Right renal cortex interstitium (tissue), 3 donors: ENCODE data around the gene DIAPH3. TPM values are rescaled to one million over a fixed set of nuclear protein-coding genes. Genes with fewer than 3 reads are reported as not detected.
"Not testable (repeated sequence)": the region's sequence is repeated elsewhere in the genome, so short reads cannot be mapped to it uniquely, and the experiment has no call there.

Experiments
- DNase-seq, 3 donors: peaks; one replicate each; pipeline ENCODE4 v3.0.0-alpha.2; 2013; ENCODE audit warnings: low read depth in 3 of 3, low spot score in 2 of 3
- polyA plus RNA-seq, 3 donors: library from polyadenylated mRNA; unstranded; fragments of 120-200 nt; gene quantifications; one replicate each; pipeline ENCODE4 v1.2.1, GENCODE V29; 2013; ENCODE audit not compliant: insufficient read length in 3 of 3

The DIAPH3 gene
- polyA plus RNA-seq, 3 donors, result 12.8 to 14.5 (median 14.0) TPM

DNA sequence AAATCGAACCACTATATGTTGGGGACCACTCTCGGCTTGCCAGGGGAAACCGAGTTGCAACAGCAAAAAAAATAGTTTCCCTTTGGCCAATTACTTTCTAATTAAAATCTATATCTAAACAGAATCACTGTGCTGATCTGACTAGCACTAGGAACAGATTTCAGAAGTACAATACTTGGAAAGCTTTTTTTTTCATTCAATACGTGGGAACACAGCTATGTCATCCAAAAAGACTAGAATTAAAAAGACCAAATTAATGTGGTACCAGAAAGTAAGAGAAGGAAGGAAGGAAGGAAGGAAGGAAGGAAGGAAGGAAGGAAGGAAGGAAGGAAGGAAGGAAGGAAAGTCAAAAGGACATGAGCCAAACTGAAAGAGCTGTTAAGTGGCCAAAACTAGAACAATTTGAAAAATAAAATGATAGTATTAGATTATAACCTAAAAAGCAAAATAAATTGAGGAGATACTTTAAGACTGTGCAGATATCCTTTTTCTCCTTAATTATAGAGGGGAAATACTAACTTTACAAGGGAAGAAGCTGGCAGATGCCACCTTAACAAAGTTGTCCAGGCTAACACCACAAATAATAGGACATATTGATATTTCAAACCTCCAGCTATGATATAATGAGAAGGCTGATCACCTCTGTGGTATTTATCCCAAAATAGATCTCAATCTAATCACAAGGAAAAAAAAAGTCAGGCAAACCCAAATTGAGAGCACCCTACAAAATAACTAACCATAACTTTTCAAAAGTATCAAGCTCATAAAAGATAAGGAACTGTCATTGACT lies 63.9 kb downstream of the DIAPH3 start:
- no peak for DNase-seq

DNA sequence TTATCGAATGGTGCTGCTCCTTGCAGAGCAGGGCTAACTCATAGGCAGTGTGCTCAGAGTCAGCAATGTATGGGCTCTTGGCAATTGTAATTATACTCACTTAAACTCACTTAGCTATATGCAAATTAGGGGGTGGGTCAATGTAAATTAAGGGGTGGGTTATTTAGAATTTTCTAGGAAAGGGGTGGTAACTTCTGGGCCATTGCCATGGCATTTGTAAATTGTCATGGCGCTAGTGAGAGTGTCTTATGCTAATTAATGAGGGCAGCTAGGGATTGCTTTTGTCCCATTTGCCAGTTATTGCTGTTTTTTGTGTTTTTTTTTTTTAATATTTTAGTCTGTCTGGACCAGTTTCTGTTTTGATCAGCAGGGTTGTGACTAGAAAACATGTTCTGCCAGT lies 68.4 kb downstream of the DIAPH3 start:
- no peak for DNase-seq

DNA sequence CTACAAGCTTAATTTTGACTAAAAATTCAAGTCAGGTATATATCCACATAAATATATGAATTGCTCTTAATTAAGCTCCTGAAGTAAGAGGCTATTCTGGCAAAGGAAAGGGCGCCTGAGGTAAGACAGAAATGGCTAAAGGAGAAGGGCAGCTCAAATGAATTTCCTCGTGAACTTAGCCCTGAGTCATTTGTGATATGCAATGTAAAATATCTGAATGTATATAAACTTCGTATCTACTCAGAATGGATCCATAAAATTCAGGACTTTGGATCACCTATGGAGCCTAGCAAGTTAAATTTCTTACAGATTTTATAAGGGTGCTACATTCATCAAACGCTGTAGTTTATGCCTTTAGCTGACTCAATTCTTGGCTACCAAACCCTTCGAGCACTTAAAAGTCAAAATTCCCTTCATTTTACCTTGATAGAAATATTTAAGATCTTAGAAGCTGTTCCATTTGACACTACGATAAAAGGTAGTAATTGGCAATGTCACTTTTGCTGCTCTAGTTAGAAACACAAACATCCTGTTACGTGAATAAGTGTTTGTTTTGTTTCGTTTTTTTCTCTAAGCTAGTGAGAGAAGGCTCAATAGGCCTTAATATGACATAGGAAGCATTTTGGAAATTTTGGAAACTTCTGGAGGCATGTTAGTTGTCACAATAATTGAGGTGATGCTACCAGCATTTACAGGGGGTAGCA lies 69.2 kb downstream of the DIAPH3 start:
- no peak for DNase-seq

DNA sequence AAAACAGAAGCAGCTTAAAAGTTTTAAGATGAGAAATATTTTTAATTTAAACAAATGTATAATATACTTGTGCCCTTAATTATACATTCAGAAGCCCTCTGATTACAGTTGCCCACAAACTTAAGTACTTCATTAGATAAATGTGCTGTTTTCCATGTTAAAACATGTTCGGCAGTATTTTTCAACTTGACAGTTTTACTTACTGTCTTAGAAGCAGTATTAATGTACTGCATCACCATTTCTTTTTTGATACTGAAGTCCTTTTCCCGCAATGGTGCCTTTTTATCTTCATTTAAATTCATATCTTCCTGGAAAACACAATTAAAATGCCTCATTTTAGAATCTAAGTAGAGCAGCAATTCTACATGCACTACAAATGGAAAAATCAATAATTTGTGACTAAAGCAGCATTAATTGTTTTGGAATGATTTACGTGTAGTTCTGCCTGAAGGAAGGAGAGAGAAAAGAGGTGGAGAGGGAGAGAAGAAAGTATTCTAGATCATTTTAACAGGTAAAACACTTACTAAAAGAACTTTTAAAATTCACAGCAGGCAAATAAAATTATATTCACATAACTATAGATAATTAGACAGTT lies 70.2 kb downstream of the DIAPH3 start:
- DNase-seq, result no peak

DNA sequence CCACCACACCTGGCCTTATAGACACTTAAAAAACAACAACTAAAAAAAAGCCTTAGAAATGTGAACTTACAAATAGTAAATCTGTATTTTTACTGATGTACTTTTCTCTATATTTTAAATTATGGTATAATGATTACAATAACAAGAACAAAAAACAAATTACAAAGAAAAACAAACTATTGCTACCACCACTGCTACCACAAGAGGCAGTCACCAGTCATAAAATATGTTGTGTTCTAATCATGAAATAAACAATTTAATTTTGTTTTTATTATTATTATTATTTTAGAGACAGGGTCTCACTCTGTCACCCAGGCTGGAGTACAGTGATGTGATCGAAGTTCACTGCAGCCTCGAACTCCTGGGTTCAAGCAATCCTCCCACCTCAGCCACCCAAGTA lies 72.2 kb downstream of the DIAPH3 start:
- DNase-seq, result no peak

DNA sequence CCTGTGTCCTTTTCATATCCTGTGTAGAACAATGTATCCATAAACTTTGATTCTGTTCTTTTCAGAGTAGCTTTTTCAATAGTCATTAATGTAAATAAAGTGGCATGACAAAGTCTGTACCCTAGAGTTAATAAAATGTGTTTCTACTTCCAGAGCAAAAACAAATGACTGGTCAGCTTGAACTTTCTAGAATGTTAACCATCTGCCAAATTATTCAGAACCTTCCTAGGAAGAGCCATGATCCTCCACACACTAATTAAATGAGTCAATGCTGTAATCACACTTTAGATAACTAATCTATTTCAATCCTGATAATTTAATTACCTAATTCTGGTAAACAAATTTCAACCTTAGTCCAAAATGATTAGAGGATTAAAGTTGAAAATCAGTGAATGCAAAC lies 73.2 kb downstream of the DIAPH3 start:
- no peak for DNase-seq

DNA sequence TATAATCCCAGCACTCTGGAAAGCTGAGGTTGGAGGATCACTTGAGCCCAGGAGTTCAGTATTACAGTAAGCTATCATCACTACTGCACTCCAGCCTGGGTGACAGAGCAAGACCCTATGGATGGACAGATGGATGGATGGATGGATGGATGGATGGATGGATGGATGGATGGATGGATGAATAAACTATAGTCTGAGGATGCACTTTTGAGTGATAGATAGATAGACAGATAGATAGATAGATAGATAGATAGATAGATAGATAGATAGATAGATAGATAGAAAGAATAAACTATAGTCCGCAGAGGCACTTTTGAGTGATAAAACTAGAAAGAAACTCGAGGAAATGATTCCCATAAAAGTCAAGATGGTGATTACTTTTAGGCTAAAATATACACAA lies 79.9 kb downstream of the DIAPH3 start:
- not testable (repeated sequence) for DNase-seq

DNA sequence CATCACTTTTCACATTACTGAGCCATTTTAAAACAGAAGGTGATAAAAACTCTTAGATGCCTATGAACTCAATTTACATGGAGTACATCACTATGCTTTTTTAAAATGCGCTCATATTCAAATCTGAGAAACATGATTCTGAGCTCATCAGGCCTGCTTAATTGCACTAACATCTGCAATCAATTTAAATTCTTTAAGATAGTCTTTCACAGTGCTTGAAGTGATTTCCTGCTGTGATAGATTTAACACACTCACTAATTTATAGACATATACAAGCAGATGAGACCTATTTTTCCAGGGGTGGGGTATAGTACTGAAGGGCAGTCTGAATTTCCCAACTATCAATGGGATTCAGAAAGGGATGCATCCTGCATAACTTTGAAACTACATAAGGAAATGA lies 82.9 kb downstream of the DIAPH3 start:
- no peak for DNase-seq

DNA sequence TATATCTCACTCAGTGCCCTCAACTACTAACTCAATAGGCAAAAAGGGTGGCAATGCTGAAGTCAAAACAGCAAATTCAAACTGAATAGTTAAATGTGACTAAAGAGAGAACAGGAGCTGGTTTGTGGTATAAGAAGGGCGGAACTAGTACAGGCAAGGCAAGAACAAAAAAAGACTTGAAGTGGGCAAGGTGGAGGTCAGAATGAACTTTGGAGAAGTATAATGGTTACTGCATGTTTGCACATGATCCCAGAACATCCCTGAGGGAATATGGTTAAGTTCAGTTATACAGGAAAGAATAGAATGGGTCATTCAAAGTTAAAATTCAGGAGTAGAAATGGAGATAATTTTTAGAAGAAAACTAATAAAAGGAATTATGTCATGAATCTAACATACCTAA lies 85.5 kb downstream of the DIAPH3 start:
- no peak for DNase-seq

DNA sequence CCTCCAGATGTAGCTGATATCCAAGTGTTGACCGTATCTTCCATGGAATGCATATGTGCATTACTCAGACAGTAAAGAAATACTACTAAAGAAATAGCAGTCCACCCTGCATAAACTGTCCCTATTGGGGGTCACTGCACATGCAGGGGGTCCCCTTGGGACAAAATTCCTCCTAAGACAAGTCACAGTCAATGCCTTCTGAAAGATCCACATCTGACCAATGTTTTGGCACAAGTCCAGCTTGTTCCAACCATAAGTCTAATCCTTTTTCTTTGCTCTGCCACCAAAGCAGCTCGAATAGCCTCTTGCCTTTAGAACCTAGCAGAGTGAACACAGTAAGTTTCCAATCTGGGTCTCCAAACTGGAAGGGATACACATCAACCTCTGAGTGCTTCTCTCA lies 87.9 kb downstream of the DIAPH3 start:
- no peak for DNase-seq

DNA sequence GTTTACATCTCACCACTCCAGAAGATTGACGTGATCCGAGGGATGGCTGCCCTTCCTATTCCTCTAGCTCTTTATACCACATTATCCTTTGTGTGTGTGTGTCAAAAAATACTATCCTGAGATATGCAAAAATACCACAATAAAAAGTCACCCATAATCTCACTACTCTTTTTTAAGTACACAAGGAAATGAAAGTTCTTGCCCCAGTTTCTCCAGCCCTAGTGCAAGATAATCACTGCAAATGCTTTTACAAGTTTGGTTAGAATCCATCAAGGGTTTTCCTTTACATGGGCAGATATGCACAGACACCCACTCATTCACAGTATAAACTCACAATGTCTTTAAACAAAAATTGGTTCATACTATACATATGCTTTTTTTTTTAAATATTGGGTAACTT lies 89.3 kb downstream of the DIAPH3 start:
- no peak for DNase-seq

DNA sequence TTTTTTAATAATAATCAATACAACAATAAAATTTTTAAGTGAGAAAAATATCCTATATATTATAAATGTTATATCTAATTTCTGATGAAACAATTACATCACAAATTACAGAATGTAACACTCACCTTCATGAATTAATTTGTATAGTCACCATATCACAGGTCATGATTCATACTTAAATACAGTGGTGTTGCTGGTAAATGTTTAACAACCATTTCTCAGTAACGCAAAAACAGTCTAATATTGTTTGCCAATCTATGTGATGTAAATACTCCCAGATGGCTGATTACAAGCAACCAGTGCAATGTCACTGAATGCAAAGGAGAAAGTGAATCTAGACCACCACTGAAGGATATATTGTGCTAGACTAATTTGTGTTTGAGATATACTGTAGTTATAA lies 97.5 kb downstream of the DIAPH3 start:
- DNase-seq, result no peak

DNA sequence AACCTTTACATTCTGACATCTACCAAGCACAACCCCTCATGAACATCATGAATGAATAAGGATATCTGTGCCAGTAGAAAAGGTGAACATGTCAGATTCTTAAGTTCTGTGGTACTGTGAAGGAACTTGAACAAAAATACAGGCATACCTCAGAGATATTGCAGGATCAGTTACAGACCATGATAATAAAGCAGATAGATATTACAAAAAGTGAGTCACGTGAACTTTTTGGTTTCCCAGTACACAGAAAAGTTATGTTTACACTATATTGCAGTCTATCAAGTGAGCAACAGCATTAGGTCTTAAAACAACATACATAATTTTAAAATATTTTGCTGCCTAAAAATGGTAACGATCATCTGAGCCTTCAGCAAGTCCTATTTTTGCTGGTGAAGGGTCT lies 101.2 kb downstream of the DIAPH3 start:
- DNase-seq, result no peak

DNA sequence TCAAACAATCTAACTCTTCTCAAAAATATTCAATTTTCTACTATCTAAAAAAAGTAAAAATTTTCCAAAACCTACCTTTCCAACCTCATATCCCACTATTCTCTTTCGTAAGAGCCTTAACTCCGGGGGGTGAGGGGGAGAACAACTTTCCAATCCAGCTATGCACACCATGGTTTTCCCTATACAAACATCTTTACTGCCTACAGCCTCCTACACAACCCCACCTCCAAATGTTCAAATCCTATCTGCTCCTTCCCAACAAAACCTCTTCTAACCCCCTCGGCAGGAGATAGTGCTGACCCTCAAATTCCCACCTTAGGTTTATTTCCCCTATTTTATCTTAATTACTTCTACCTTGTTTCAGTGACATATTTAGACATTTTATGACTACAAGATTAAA lies 102.0 kb downstream of the DIAPH3 start:
- no peak for DNase-seq

DNA sequence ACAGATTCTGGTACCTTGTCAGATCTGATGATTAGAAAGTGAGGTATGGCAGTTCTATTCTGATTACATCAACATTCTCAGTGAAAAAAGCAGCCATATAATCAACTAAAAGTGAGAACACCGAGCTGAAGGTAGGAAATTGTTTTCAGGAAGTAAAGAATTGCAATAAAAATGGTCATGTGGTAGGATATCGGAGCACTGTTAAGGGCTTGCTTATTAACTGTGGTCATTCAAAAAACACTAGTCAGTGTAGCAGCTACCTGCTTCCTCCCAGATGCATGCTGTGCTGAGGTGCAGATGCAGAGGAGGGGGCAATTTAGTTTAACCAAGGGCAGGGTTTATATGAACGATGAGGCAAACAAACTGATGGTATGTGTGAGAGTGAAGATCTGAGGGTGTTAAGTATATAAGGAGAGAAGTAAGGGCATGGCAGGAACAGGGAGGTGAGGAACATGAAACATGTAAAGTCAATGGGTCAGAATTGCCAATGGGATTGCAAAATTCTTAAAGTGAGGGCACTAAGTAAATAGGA lies 111.9 kb downstream of the DIAPH3 start:
- no peak for DNase-seq

DNA sequence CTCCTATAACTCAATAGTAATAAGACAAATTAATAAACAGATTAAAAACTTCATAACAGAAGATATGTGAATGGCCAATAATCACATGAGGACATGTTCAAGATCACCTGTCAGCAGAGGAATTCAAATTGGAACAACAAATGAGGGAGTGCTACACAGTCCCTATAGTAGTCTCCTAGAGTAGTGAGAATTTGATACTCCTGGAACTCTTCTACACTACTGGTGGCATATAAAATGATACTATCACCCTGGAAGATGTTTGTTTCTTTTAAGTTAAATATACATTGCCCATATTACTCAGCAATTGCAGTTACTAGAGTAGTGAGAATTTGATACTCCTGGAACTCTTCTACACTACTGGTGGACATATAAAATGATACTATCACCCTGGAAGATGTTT lies 115.4 kb downstream of the DIAPH3 start:
- not testable (repeated sequence) for DNase-seq

DNA sequence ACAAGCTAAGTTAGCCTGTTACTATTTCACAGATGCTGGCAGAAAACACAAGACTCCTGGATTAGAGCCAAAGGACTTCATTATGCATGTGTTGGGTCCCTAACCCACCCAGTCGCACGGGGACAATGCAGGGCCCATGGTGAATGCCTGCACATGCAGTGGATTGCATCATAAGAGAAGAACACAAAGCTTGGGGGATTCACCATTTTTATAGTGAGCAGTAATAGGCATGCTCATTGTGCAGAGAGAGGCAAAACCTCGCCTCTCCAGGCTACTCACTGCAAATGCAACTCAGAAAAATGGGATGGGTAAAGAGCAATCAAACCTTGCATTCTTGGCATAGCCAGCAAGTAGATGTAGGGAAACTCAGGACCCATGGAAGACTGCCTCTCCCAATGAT lies 115.8 kb downstream of the DIAPH3 start:
- DNase-seq, result no peak

DNA sequence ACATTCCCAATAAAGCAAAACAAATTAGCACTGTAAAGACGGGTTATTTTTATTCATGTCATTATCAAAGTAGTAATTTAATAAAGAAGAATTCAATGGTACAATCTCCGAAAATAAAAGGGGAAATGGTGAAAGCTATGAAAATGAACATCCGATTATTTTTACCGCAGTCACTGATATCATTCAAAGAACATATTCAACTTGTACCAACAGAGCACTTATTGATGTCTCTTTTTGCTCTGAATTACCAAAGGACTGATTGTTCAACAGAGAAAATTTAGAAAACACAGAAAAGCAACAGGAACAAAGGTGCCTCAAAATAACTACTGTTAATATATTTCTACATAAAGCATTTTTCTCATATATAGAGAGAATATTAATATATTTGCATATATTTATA lies 119.4 kb downstream of the DIAPH3 start:
- no peak for DNase-seq

DNA sequence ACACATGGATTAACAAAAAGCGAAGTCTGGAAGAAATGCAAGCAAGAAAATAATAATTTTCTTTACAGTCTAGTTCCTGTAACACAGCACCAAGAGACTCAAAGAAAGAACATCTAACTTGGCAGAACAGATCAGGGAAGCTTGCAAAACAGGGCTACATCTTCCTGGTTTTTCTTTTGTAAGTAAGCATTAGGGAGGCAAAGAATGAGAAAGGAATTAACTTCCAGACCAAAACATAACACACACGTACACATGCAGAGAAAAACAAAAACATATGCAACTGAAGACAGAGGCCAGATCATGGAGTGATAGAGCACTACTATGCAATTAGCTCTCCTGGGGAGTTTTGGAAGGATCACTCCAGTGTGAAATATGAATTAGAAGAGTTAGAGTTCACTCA lies 120.5 kb downstream of the DIAPH3 start:
- no peak for DNase-seq

DNA sequence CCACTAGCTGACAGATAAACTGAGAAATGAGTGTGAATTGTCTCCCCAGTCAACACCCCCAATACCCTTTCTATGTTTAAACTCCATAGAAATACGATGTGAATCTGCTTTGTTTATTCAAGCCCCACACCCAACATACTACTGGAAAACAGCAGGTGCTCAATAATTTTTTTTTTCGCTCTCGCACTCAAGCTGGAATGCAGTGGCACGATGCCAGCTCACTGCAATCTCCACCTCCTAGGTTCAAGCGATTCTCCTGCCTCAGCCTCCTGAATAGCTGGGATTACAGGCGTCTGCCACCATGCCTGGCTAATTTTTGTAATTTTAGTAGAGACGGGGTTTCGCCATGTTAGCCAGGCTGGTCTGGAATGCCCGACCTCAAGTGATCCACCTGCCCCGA lies 123.1 kb downstream of the DIAPH3 start:
- DNase-seq, result not testable (repeated sequence)

DNA sequence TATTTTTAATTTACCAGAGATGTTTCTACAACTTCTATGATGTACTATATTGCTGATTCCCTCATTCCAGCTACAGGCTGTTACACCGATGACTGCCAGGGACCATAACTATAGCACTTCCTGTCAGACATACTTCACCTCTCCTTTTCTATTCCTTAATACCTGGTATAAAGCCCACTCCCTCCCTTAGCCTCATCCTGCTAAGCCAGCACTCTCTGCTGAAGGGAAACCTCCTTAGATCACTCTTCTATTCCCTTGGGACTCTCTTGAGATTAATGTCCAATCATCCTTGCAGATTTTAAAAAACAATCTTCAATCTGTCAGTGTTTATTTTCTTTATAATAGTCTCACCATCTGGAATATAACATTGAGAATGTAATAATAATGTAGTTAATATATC lies 127.9 kb downstream of the DIAPH3 start:
- DNase-seq, result no peak

DNA sequence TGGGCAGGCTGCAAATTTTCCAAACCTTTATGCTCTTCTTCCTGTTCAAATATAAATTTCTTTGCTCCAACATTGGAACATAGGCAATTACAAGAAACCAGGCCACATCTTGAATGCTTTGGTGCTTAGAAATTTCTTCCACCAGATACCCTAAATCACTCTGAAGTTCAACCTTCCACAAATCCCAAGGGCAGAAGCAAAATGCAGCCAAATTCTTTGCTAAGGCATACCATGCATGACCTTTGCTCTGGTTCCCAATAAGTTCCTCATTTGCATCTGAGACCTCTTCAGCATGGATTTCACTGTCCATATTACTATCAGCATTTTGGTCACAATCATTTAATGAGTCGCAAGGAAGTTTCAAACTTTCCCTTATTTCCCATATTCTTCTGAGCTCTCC lies 130.9 kb downstream of the DIAPH3 start:
- DNase-seq, result no peak
